H1 (cell line): ENCODE data around the gene GLIS2. TPM values are rescaled to one million over a fixed set of nuclear protein-coding genes. Genes with fewer than 3 reads are reported as not detected.

Experiments used
- CTCF ChIA-PET: fragments of 300-600 bp; sonication (Branson Sonifier 250); formaldehyde crosslinking; loops from one replicate; lab custom pipeline; 2021; ENCODE audit not compliant: partially characterized antibody; lab: Charles Lee
- POLR2A ChIA-PET: fragments of 300-600 bp; sonication (Branson Sonifier 250); formaldehyde crosslinking; loops from one replicate; lab custom pipeline; 2021; ENCODE audit warnings: inconsistent platforms; ENCODE audit not compliant: partially characterized antibody; lab: Charles Lee
- DNase-seq, 2 experiments: peaks; one replicate each; pipeline versions ENCODE4 v3.0.0 to v3.0.0-alpha.2; 2010 to 2022; ENCODE audit warnings: low spot score in 2 of 2, low read depth in 1 of 2, mixed read lengths in 1 of 2
- FAIRE-seq: peaks from 2 replicates; lab custom pipeline; 2011; peaks lifted over from hg19 to GRCh38; lab: Jason Lieb, UNC
- H2AFZ ChIP-seq: 2 replicates; pipeline ENCODE4 v1.8.1; 2012; ENCODE audit warnings: low read length, inconsistent platforms
- H2AK5ac ChIP-seq: 2 replicates; pipeline ENCODE4 v1.6.1; 2013; ENCODE audit warnings: low read depth, low read length
- H2BK120ac ChIP-seq: replicated peaks from 2 replicates; pipeline ENCODE3; 2013; ENCODE audit warnings: low read depth, low read length, inconsistent platforms
- H2BK12ac ChIP-seq: 2 replicates; pipeline ENCODE4 v1.6.1; 2013; ENCODE audit warnings: low read depth, low read length
- H2BK15ac ChIP-seq: 2 replicates; pipeline ENCODE4 v1.6.1; 2013; ENCODE audit warnings: low read length
- H2BK20ac ChIP-seq: 2 replicates; pipeline ENCODE4 v1.6.1; 2013; ENCODE audit warnings: low read length
- H2BK5ac ChIP-seq: 2 replicates; pipeline ENCODE4 v1.6.1; 2013; ENCODE audit warnings: low read depth, low read length
- H3K14ac ChIP-seq: 2 replicates; pipeline ENCODE4 v1.6.1; 2013; ENCODE audit warnings: inconsistent platforms; ENCODE audit not compliant: insufficient read length
- H3K18ac ChIP-seq: 2 replicates; pipeline ENCODE4 v1.6.1; 2013; ENCODE audit warnings: low read length; ENCODE audit errors: extremely low read depth
- H3K23ac ChIP-seq: 2 replicates; pipeline ENCODE4 v1.6.1; 2013; ENCODE audit warnings: inconsistent platforms; ENCODE audit not compliant: insufficient read length
- H3K23me2 ChIP-seq: 2 replicates; pipeline ENCODE4 v1.6.1; 2013; ENCODE audit warnings: low read depth, low read length
- H3K27ac ChIP-seq: 2 replicates; pipeline ENCODE4 v1.6.1; 2011; ENCODE audit warnings: low read depth, low read length, inconsistent platforms
- H3K27me3 ChIP-seq, 4 experiments: replicated peaks in 1 of 4; 1 replicate in 1 of 4; 2 replicates in 3 of 4; pipeline versions ENCODE4 v1.6.1 to v1.8.1; 2011 to 2013; ENCODE audit warnings: low read length in 3 of 4, mild to moderate bottlenecking in 3 of 4, inconsistent platforms in 2 of 4, mixed read lengths in 2 of 4, moderate library complexity in 1 of 4; ENCODE audit not compliant: control insufficient read depth in 3 of 4, insufficient read depth in 3 of 4; ENCODE audit errors: extremely low read depth in 1 of 4
- H3K36me3 ChIP-seq, 4 experiments: 2 replicates each; pipeline versions ENCODE4 v1.6.1 to v1.8.1; 2011 to 2013; ENCODE audit warnings: mild to moderate bottlenecking in 4 of 4, low read length in 3 of 4, moderate library complexity in 2 of 4, control low read depth in 1 of 4, inconsistent platforms in 1 of 4; ENCODE audit not compliant: insufficient read depth in 4 of 4, control insufficient read depth in 2 of 4
- H3K4ac ChIP-seq: replicated peaks from 2 replicates; pipeline ENCODE3; 2013; ENCODE audit warnings: low read length, low read depth, mixed read lengths, inconsistent platforms; ENCODE audit not compliant: insufficient read length
- H3K4me1 ChIP-seq, 4 experiments: replicated peaks in 1 of 4; 1 replicate in 1 of 4; 2 replicates in 3 of 4; pipeline versions ENCODE4 v1.6.1 to v1.8.1; 2011 to 2013; ENCODE audit warnings: low read length in 3 of 4, inconsistent platforms in 2 of 4, mixed read lengths in 1 of 4; ENCODE audit not compliant: insufficient read depth in 4 of 4, control insufficient read depth in 3 of 4
- H3K4me2 ChIP-seq, 2 experiments: 2 replicates each; pipeline versions ENCODE4 v1.6.1 to v1.8.1; 2011 to 2013; ENCODE audit warnings: low read depth in 2 of 2, low read length in 2 of 2, control low read depth in 1 of 2, inconsistent platforms in 1 of 2, mild to moderate bottlenecking in 1 of 2; ENCODE audit not compliant: insufficient read depth in 1 of 2
- H3K4me3 ChIP-seq, 4 experiments: fragments of 200-600, 300-600 bp in 1 of 4; sonication (generic), shearing (Covaris generic), sonication (Bioruptor Twin) in 1 of 4; 2 replicates each; pipeline versions ENCODE4 v1.5.1 to v1.8.1; 2011 to 2016; ENCODE audit warnings: low read length in 4 of 4, low read depth in 3 of 4, control low read depth in 2 of 4, inconsistent platforms in 2 of 4, mild to moderate bottlenecking in 2 of 4, mixed read lengths in 1 of 4, moderate library complexity in 1 of 4; ENCODE audit not compliant: insufficient read depth in 2 of 4; ENCODE audit errors: extremely low read depth in 1 of 4
- H3K56ac ChIP-seq: replicated peaks from 2 replicates; pipeline ENCODE3; 2013; ENCODE audit warnings: low read depth, mild to moderate bottlenecking, mixed read lengths, low read length, inconsistent platforms; ENCODE audit not compliant: insufficient read length
- H3K79me1 ChIP-seq: 2 replicates; pipeline ENCODE4 v1.6.1; 2013; ENCODE audit warnings: low read depth, low read length, control low read depth
- H3K79me2 ChIP-seq, 2 experiments: 2 replicates each; pipeline versions ENCODE4 v1.6.1 to v1.8.1; 2012 to 2013; ENCODE audit warnings: low read length in 2 of 2, mild to moderate bottlenecking in 2 of 2, inconsistent platforms in 1 of 2; ENCODE audit not compliant: insufficient read depth in 2 of 2, control insufficient read depth in 1 of 2
- H3K9ac ChIP-seq, 4 experiments: replicated peaks in 1 of 4; 1 replicate in 1 of 4; 2 replicates in 3 of 4; pipeline versions ENCODE4 v1.6.1 to v1.8.1; 2011 to 2013; ENCODE audit warnings: low read depth in 3 of 4, low read length in 3 of 4, control low read depth in 2 of 4, mild to moderate bottlenecking in 2 of 4, moderate library complexity in 2 of 4, inconsistent platforms in 1 of 4; ENCODE audit errors: extremely low read depth in 1 of 4
- H3K9me3 ChIP-seq, 2 experiments: 2 replicates each; pipeline versions ENCODE4 v1.6.1 to v1.8.1; 2012 to 2013; ENCODE audit warnings: mild to moderate bottlenecking in 2 of 2, moderate library complexity in 2 of 2, control low read depth in 1 of 2, inconsistent platforms in 1 of 2, low read depth in 1 of 2, low read length in 1 of 2, mixed read lengths in 1 of 2; ENCODE audit not compliant: insufficient read depth in 2 of 2
- H4K20me1 ChIP-seq, 2 experiments: replicated peaks in 1 of 2; 2 replicates each; pipeline versions ENCODE3 to v1.8.1; 2011 to 2013; ENCODE audit warnings: inconsistent platforms in 2 of 2, low read length in 2 of 2, mild to moderate bottlenecking in 1 of 2; ENCODE audit not compliant: insufficient read depth in 2 of 2, control insufficient read depth in 1 of 2
- H4K5ac ChIP-seq: 2 replicates; pipeline ENCODE4 v1.6.1; 2013; ENCODE audit warnings: low read length, low read depth, mixed read lengths, inconsistent platforms; ENCODE audit not compliant: insufficient read length
- H4K8ac ChIP-seq: 2 replicates; pipeline ENCODE4 v1.8.0; 2013; ENCODE audit warnings: mild to moderate bottlenecking, moderate library complexity, low read length, inconsistent platforms; ENCODE audit not compliant: insufficient read depth; ENCODE audit errors: extremely low read depth
- H4K91ac ChIP-seq: replicated peaks from 2 replicates; pipeline ENCODE3; 2013; ENCODE audit warnings: low read length, mixed read lengths, inconsistent platforms; ENCODE audit not compliant: insufficient read length
- ATF3 ChIP-seq: IDR thresholded peaks from 2 replicates; pipeline ENCODE4 v1.6.1; 2011; ENCODE audit warnings: low read depth, mild to moderate bottlenecking, low read length; ENCODE audit not compliant: insufficient read depth
- EGR1 ChIP-seq: IDR thresholded peaks from 2 replicates; pipeline ENCODE4 v1.6.1; 2011; ENCODE audit warnings: low read depth, low read length, borderline replicate concordance
- GABPA ChIP-seq: IDR thresholded peaks from 2 replicates; pipeline ENCODE4 v1.6.1; 2011; ENCODE audit warnings: mild to moderate bottlenecking, low read length, moderate library complexity, borderline replicate concordance; ENCODE audit not compliant: insufficient read depth
- GTF2F1 ChIP-seq: IDR thresholded peaks from 2 replicates; pipeline ENCODE4 v1.6.1; 2012; ENCODE audit warnings: low read depth, low read length, improper control_type of control experiment, borderline replicate concordance
- MAFK ChIP-seq: IDR thresholded peaks from 2 replicates; pipeline ENCODE4 v1.6.1; 2012; ENCODE audit warnings: low read depth, mild to moderate bottlenecking, improper control_type of control experiment, low read length
- SAP30 ChIP-seq: fragments of 300-600 bp; sonication (generic); IDR thresholded peaks from 2 replicates; pipeline ENCODE4 v1.7.1; 2012; ENCODE audit warnings: low read length, moderate library complexity, mild to moderate bottlenecking, inconsistent platforms; ENCODE audit not compliant: insufficient read depth, insufficient replicate concordance
- SP4 ChIP-seq: IDR thresholded peaks from 2 replicates; pipeline ENCODE4 v1.6.1; 2012; ENCODE audit warnings: low read length, inconsistent platforms
- TAF7 ChIP-seq: optimal IDR thresholded peaks from 2 replicates; pipeline ENCODE3; 2011; ENCODE audit warnings: low read depth, mild to moderate bottlenecking, inconsistent platforms, low read length, moderate library complexity, borderline replicate concordance
- YY1 ChIP-seq: IDR thresholded peaks from 2 replicates; pipeline ENCODE4 v1.6.1; 2011; ENCODE audit warnings: low read depth, mild to moderate bottlenecking, low read length
- WGBS, 2 experiments: shearing (Covaris generic) in 1 of 2; methylation state at CpG; one replicate each; pipeline versions ENCODE4 v1.1.6 to v1.1.7; 2013 to 2015; ENCODE audit warnings: low lambda C conversion rate in 2 of 2, mixed read lengths in 2 of 2, inconsistent platforms in 1 of 2, low coverage in 1 of 2, missing lambda C conversion rate in 1 of 2; ENCODE audit not compliant: insufficient replicate concordance in 2 of 2, insufficient coverage in 1 of 2, insufficient read length in 1 of 2; ENCODE audit errors: extremely low coverage in 1 of 2, missing lambda C conversion rate in 1 of 2; 5-methylcytosine and 5-hydroxymethylcytosine counted together
- polyA plus RNA-seq, 7 experiments: library from polyadenylated mRNA; depleted of rRNA in 3 of 7; stranded (reverse) in 5 of 7; unstranded in 2 of 7; fragments of >200 nt in 5 of 7; fragments of 200-250 nt in 2 of 7; gene quantifications; 1 replicate in 5 of 7; 2 replicates in 1 of 7; 4 replicates in 1 of 7; pipeline versions ENCODE4 v1.2.1 to v1.2.3, GENCODE V29; 2011 to 2013; ENCODE audit warnings: missing spikeins in 2 of 7, mixed read lengths in 2 of 7
- total RNA-seq: library from RNA; stranded (reverse); fragmentation: NEBNext Ultra II Directional; extraction: Animal tissue kit (Norgen Biotek cat#: 25700); gene quantifications from 2 replicates; pipeline ENCODE4 v1.2.1, GENCODE V29; 2021

Gene GLIS2
- total and polyA plus RNA-seq, 2 of the 8 experiments (the other 6 are each of a cell fraction or from before 2014, with no cell fraction given), result 4.3 to 17.4 TPM

DNA sequence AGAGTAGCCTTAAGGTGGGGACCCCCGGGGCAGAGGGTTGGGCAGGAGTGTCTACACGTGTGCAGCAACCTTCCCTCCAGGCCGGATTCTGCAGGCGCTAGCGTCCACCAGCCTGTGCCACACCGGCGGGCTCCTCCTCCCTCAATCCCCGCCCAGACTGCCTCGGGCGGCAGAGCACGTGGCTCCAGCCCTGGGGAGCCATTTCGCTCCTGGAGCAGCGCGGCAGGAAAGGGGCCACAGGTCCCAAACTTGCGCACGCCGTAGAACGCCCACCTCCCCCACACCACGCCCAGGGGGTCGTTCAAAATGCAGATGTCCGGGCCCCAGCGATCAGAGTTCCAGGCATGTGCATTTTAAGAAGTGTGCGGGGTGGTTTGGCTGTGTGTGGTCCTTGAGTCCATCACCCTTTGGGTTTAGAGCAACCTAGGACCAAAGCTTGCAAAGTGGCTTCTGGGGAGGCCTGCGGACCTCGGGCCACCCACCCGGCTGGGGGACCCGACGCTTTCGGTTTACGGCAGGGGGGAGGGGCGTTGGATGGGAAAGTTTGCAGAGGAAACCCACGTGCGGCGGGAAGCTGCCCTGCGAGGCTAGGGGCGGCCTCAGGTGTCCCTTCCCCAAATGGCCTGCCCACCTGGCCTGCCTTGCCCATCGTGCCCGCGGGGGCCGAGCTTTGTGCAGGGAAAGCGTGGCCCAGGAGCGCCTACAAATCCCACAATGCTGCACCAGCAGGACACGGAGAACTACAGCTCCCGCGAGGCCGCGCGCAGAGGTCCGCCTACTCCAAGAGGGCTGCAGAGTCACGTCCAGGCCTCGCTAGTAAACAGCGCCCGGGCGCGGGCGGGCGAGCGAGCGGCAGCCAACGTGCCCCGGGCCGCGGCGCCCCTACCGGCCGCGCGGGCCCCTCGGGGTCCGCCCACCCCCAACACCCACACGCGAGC lies 44.4 kb upstream of the GLIS2 start:
- Histone ChIP-seq H4K5ac (peak overlapping the region; percentile 99), H3K79me1 (0 out of 2 replicates have a peak, but pooled peaks cover 13% of the 10 kb centered on the region), H3K36me3 (no peaks in the 10 kb centered on the region), H3K9me3 (no peaks in the 10 kb centered on the region), H3K4ac (peak overlapping the region; percentile 89), H2BK20ac (no peak overlapping the region), H2BK120ac (peak overlapping the region; percentile 68), H3K18ac (peak overlapping the region; percentile 94), H2BK12ac (peak overlapping the region; percentile 96), H3K27me3 (no peaks in the 10 kb centered on the region), H3K4me2 (peak overlapping the region; percentile 55 to 92), H4K20me1 (peaks cover 3 to 4% of the 10 kb centered on the region in 2 experiments), H3K23me2 (peaks cover 13% of the 10 kb centered on the region; the same call in 1 of the 2 replicates), H2AFZ (no peak overlapping the region), H3K4me1 (peaks cover 3 to 11% (median 8%) of the 10 kb centered on the region in 4 experiments), H3K79me2 (peaks cover 25 to 57% of the 10 kb centered on the region in 2 experiments; a peak in 3 of 4 replicates), H2BK15ac (peak overlapping the region; percentile 19; the same call in 1 of the 2 replicates), H4K91ac (peak overlapping the region; percentile 100), H3K23ac (no peak overlapping the region), H3K56ac (peak overlapping the region; percentile 98), H3K9ac (peak overlapping the region; percentile 73 to 94 (median 88)), H3K27ac (peak overlapping the region; percentile 96), H3K14ac (no peak overlapping the region), H2BK5ac (peak overlapping the region; percentile 99), H4K8ac (peak overlapping the region; percentile 100), H3K4me3 (peak overlapping the region; percentile 68 to 97 (median 84)), H2AK5ac (peak overlapping the region; percentile 18; the same call in 1 of the 2 replicates)
- FAIRE-seq, result no peak
- CTCF ChIA-PET, result interaction anchor here (0.6 to 4.7 kb wide), 12 partner anchors 10 to 131 kb away, joined by 3 to 34 read pairs (median 4); no protein-coding TSS in a partner anchor
- DNase-seq, result peak in 1 of 2 experiments; percentile 91
- POLR2A ChIA-PET, result interaction anchor here (0.5 to 24.1 kb wide), 43 partner anchors 11 to 324 kb away, joined by 3 to 403 read pairs (median 4); partner anchors contain the start of gene GLIS2
- WGBS, 2 experiments, result 5% methylated on average over 45 of the region's 72 CpGs; no CpG with 5 or more reads in 1 of the 2 experiments
- TF ChIP-seq GABPA, result no peak
- TF ChIP-seq TAF7, result peak; percentile 51
- TF ChIP-seq GTF2F1, result peak; percentile 68; the same call in 1 of the 2 replicates
- peak; percentile 37; the same call in 1 of the 2 replicates for TF ChIP-seq MAFK
- TF ChIP-seq SAP30, result no peak
- no peak for TF ChIP-seq EGR1
- peak; percentile 79 for TF ChIP-seq YY1
- no peak; the same call in none of the 2 replicates for TF ChIP-seq SP4
- no peak for TF ChIP-seq ATF3
